Nucleus accumbens (tissue), 56 donors: ENCODE results near the gene NACC2.
"Not testable (repeated sequence)": the region's sequence is repeated elsewhere in the genome, so short reads cannot be mapped to it uniquely, and the experiment has no call there.

Experiments used
- DNase-seq, 56 donors: peaks; one replicate each; lab custom pipeline; 2025; lab: John Stamatoyannopoulos, UW

The NACC2 gene

GRCh38 chr9:136028760-136029470, 66.2 kb downstream of the NACC2 start:
- no peak for DNase-seq

GRCh38 chr9:136026943-136027289, 68.2 kb downstream of the NACC2 start:
- DNase-seq = not testable (repeated sequence)

- no peak for DNase-seq
Measured at GRCh38 chr9:136026266-136026942, 68.7 kb downstream of the NACC2 start.

- no peak for DNase-seq
Measured at GRCh38 chr9:136025481-136025880, 69.6 kb downstream of the NACC2 start.

- no peak for DNase-seq
Measured at GRCh38 chr9:136024696-136025316, 70.3 kb downstream of the NACC2 start.

GRCh38 chr9:136024286-136024685, 70.8 kb downstream of the NACC2 start:
- DNase-seq = no peak

GRCh38 chr9:136023410-136024225, 71.5 kb downstream of the NACC2 start:
- peak in 8 of 56 donors; percentile 22 to 70 (median 30) for DNase-seq

- no peak for DNase-seq
Measured at GRCh38 chr9:136022731-136023409, 72.2 kb downstream of the NACC2 start.

GRCh38 chr9:136021872-136022681, 73.0 kb downstream of the NACC2 start:
- DNase-seq = no peak

- DNase-seq = no peak
Measured at GRCh38 chr9:136021171-136021871, 73.8 kb downstream of the NACC2 start.

GRCh38 chr9:136020671-136021070, 74.4 kb downstream of the NACC2 start:
- DNase-seq = no peak

GRCh38 chr9:136020206-136020605, 74.9 kb downstream of the NACC2 start:
- no peak for DNase-seq

- DNase-seq = no peak
Measured at GRCh38 chr9:136019681-136020060, 75.4 kb downstream of the NACC2 start.

- no peak for DNase-seq
Measured at GRCh38 chr9:136019041-136019680, 75.9 kb downstream of the NACC2 start.

- DNase-seq = no peak
Measured at GRCh38 chr9:136018257-136019031, 76.6 kb downstream of the NACC2 start.

GRCh38 chr9:136017289-136018190, 77.5 kb downstream of the NACC2 start:
- no peak for DNase-seq
